Heart left ventricle (tissue), 11 donors: Measurements from ENCODE around the gene ATOSB. TPM values are rescaled to one million over a fixed set of nuclear protein-coding genes. Genes with fewer than 3 reads are reported as not detected.

Experiments used
- polyA plus RNA-seq, 2 donors: library from polyadenylated mRNA; stranded (reverse); fragments of 200-250 nt; gene quantifications; one replicate each; pipeline ENCODE4 v1.2.3, GENCODE V29; 2013
- total RNA-seq, 9 donors: library from RNA; depleted of rRNA in 2 of 9; stranded (reverse); fragments of >200 nt in 2 of 9; fragmentation: NEBNext Ultra II Directional in 3 of 9; extraction: Animal tissue kit (Norgen Biotek cat#: 25700) in 3 of 9; gene quantifications; one replicate each; pipeline versions ENCODE4 v1.1.0 to v1.2.4, GENCODE V29; 2016 to 2023
- donor health status: ischemic (EF 13 %, LVEDD 7.1; RV severe dilation, severe dysfunction).
- donor health status: healthy with polysubstance abuse.
- donor health status: DM: no; HTN: yes; CAD: no.
- donor health status: DM: no; HTN: no; CAD: no.
- donor health status: ischemic (EF 25% LVEDD 5.7; RV mildly dilated, moderate dysfunction).
- donor health status: healthy.
- donor health status: DM: yes; HTN: yes; CAD: no.
- donor health status: PGD.
- donor health status: nonischemic (EF 23%, LVEDD 6.1; RV moderate dilation, normal function).

Gene ATOSB
- total and polyA plus RNA-seq, 11 donors: 15.9 to 43.3 (median 19.5) TPM

Other genes starting within 250 kb of the ATOSB start
- 1 to 10 TPM in 1 of 9 donors, under 1 TPM in 7, not detected in 1; 0.07 to 2.2 (median 0.35) TPM for gene PHF24, start 157.6 kb downstream of the ATOSB start, total RNA-seq
- under 1 TPM; 0.06 to 0.11 TPM for gene PHF24, start 157.6 kb downstream of the ATOSB start, polyA plus RNA-seq
- 100 to 1,000 TPM in 3 of 9 donors, 10 to 100 TPM in 6; 33.6 to 134 (median 88.5) TPM for gene DNAJB5, start 126.1 kb downstream of the ATOSB start, total RNA-seq
- gene DNAJB5, start 126.1 kb downstream of the ATOSB start, polyA plus RNA-seq: 100 to 1,000 TPM in 1 of 2 donors, 10 to 100 TPM in 1; 75.5 to 166 TPM
- gene VCP, start 43.2 kb downstream of the ATOSB start, total RNA-seq: 100 to 1,000 TPM; 221 to 411 (median 279) TPM
- gene VCP, start 43.2 kb downstream of the ATOSB start, polyA plus RNA-seq: 100 to 1,000 TPM; 107 to 251 TPM
- 10 to 100 TPM in 1 of 9 donors, 1 to 10 TPM in 7, under 1 TPM in 1; 0.71 to 11.8 (median 2.9) TPM for gene FANCG, start 35.9 kb downstream of the ATOSB start, total RNA-seq
- gene FANCG, start 35.9 kb downstream of the ATOSB start, polyA plus RNA-seq: 1 to 10 TPM; 2.3 to 3.4 TPM
- gene PIGO, start 19.3 kb downstream of the ATOSB start, total RNA-seq: 10 to 100 TPM in 2 of 9 donors, 1 to 10 TPM in 7; 7.0 to 13.1 (median 9.1) TPM
- 10 to 100 TPM in 1 of 2 donors, 1 to 10 TPM in 1; 8.6 to 12.0 TPM for gene PIGO, start 19.3 kb downstream of the ATOSB start, polyA plus RNA-seq
- gene STOML2, start 12.7 kb downstream of the ATOSB start, total RNA-seq: 100 to 1,000 TPM; 114 to 162 (median 130) TPM
- 100 to 1,000 TPM in 1 of 2 donors, 10 to 100 TPM in 1; 78.2 to 177 TPM for gene STOML2, start 12.7 kb downstream of the ATOSB start, polyA plus RNA-seq
- 10 to 100 TPM; 18.0 to 30.2 (median 21.2) TPM for gene UNC13B, start 46.1 kb upstream of the ATOSB start, total RNA-seq
- gene UNC13B, start 46.1 kb upstream of the ATOSB start, polyA plus RNA-seq: 10 to 100 TPM in 1 of 2 donors, 1 to 10 TPM in 1; 8.1 to 23.7 TPM